Measurements from ENCODE around the gene KLF2.
"Not testable (repeated sequence)": the region's sequence is repeated elsewhere in the genome, so short reads cannot be mapped to it uniquely, and the experiment has no call there.

Gene KLF2

DNA sequence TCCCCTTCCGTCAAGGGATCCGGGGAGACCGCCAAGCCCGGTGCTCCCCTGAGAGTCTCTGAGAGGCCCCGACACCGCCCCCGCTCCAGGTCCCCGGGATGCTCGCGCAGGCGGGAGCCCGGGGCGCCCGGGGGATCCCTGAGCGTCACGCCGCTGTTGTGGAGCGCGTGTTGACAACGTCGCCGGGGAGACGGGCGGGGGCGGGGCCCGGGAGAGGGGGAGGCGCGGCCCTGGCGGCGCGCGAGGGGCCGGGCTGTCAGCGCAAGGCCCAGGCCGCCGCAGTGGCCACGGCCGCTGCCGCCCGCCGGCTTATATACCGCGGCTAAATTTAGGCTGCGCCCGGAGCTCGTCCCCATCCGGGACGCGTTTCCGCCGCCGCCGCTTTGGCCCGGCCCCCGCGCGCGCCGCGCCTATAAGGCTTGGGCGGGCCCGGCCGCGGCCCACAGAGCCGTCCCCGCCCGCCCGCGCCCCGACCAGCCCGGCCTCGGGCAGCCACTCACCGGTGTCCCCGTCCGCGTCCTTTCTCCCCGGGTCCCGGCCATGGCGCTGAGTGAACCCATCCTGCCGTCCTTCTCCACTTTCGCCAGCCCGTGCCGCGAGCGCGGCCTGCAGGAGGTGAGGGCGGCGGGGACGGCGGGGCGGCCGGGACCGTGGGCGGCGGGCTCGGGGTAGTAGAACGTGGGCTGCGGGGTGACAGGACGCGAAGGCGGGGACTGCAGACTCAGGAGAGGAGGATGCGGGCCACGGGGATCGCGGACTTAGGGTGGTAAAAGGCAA is at the start of gene KLF2:
KLF2 (plus strand) TSS at position 443 of the 777 bp plus-strand sequence; CDS start at position 541, 98 bp downstream.
- peak; percentile 98 for DNase-seq (ENCODE audit: low spot score)

DNA sequence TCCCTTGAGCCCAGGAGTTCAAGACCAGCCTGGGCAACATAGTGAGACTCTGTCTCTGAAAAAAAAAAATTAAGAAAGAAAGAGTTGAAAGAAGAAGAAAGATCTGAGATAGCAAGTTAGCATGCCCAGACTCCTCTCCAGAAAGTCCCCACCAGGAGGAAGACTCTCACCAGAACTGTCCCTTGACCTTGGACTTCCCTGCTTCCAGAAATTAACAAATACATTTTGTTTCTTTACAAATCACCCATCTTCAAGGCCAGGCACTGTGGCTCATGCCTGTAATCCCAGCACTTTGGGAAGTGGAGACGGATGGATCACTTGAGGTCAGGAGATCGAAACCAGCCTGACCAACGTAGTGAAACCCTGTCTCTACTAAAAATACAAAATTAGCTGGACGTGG is 44.3 kb upstream of the KLF2 start:
- DNase-seq (ENCODE audit: low spot score): no peak

DNA sequence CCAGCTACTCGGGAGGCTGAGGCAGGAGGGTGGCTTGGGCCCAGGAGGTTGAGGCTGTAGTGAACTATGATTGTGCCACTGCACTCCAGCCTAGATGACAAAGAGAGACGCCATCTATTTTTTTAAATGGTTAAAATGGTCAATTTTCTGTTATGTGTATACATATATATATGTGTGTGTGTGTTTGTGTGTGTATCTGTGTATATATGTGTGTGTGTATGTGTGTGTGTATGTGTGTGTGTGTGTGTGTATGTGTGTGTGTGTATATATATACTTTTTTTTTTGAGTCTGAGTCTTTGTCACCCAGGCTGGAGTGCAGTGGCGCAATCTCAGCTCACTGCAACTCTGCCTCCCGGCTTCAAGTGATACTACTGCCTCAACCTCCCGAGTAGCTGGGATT is 42.9 kb upstream of the KLF2 start:
- DNase-seq (ENCODE audit: low spot score): no peak

DNA sequence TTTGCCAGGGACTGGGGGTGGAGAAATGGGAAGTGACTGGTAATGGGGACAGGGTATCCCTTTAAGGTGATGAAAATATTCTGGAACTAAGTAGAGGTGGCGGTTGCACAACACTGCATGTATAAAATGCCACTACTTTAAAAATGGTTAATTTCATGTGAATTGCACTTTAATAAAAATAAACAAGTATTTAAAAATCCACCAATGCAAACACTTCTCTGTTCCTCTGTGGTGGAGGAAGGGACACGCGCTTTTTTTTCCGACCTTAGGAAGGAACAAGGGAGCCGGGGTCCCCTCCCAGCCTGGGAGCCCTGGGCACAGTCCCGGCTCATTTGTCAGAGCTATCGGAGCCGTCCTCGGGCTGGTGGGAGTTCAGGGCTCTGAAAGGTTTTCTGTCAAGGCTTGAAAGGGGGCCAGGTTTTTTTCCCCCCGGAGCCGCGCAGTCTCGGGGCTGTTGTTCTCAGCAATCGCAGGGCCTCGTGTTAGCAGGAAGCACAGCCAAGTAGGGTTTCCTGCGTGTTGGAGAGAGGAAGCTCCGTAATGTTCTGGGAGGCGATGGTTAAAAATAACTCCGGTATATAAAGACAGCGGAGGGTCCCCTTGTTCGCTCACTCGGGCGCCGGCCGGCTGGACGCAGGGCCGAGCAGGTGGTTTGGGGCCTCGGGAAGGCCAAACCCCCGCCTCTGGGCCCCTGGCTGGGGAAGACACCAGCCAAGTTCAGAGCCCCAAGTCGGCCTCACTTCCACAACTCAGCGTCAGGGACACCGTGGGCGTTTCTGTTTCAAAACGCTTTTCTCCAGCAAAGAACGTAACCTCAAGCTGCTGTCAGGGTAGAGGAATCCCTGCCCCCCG is 41.2 kb upstream of the KLF2 start:
- DNase-seq (ENCODE audit: low spot score): peak; percentile 63

DNA sequence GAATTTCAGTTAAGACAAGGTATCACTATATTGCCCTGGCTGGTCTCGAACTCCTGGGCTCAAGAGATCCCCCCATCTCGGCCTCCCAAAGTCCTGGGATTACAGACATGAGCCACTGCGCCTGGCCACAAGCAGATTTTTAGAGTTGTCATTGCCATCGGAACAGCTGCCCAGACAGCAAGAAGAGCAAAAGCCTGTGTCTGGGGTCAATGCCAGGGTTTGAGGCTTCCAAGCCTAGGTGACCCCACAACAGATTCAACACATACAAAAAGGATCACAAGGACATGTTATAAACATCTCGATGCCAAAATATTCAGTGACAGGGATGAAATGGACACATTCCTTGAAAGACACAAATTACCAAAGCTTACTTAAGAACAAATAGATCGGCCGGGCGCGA is 40.1 kb upstream of the KLF2 start:
- no peak for DNase-seq (ENCODE audit: low spot score)

DNA sequence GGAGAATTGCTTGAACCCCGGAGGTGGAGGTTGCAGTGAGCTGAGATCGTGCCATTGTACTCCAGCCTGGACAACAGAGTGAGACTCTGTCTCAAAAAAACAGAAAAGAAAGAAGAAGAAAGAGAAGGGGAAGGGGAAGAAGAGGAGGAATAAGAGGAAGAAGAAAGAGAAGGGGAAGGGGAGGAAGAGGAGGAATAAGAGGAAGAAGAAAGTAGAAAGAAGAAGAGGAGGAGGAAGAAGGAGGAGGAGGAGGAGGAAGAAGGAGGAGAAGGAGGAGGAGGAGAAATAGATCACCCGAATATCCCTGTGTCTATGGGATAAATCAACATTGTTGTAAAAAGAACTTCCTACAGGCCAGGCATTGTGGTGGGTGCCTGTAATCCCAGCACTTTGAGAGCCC is 39.5 kb upstream of the KLF2 start:
- not testable (repeated sequence) for DNase-seq (ENCODE audit: low spot score)

DNA sequence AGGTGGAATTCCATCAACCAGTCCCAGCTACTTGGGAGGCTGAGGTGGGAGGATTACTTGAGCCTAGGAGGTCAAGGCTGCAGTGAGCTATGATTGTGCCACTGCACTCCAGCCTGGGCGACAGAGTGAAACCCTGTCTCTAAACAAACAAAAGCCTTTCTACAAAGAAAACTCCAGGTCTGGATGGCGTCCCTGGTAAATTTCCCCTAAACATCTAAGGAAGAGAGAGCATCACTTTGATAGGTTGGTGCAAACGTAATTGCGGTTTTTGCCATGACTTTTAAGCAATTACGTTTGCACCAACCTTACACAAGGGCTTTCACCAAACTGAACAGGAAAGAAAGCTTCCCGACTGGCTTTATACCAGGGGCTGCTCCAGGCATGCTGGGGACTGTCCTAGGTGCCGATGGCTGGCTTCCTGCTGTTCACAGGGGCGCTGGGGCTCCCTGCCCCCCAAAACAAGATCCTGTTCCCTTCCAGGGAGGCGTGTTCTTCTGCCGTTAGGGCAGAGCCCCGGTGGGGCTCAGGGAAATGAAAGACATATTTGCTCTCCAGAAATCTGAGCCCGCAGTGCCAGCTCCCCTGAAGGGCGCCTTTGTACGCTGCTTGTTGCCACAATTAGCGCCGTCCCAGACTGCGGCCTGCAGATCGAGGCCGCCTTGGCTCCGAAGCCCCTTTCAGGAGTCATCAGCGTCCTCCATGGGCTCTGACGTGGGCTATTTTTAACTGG is 38.7 kb upstream of the KLF2 start:
- DNase-seq (ENCODE audit: low spot score): no peak

DNA sequence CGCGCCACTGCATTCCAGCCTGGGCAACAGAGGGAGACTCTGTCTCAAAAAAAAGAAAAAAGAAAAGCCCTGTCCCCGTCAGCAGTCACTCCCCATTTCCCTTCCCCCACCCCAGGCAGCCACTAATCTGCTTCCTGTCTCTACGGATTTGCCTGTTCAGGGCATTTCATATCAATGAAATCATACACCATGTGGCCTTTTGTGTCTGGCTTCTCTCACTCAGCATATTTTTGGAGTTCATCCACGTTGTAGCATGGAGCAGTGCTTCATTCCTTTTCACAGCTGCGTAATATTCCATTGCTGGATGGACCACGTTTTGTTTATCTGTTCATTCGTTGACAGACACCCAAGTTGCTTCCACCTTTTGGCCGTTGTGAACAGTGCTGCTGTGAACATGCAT is 36.1 kb upstream of the KLF2 start:
- no peak for DNase-seq (ENCODE audit: low spot score)

DNA sequence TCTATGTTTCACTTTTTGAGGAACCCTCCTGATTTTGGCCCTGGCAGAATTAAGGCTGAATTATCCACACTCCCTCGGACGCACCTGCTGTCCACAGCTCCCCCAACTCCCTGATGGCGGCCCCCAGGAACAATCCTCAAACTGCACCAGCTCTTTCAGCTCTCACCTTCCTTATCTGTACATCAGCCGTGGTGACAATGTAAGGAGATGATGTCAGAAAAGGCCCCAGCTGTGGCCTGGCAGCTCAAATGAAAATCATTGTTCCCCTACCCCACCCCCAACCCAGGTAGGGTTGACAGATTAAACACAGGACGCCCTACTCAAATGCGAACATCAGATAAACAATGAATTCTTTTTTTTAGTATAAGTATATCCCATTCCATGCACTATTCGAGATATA is 35.0 kb upstream of the KLF2 start:
- no peak for DNase-seq (ENCODE audit: low spot score)

DNA sequence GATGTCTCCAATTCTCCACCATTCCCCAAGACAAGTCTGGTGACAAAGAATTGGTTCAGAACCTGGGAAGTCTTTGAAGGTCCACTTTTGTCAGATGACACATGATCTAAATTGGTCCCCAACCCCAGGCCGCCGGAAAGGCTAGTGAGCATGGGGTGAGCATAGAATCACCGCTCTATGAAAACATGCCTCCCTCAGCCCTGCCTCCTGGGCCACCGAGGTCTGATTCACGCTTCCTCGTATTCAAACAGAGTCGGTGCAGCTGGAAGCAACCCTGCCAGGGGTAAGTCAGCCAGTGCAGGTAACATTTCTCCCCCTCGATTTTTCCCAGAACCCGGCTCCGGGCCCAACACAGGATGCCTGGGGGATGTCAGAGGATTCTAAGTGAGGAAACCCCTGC is 33.9 kb upstream of the KLF2 start:
- DNase-seq (ENCODE audit: low spot score): no peak

DNA sequence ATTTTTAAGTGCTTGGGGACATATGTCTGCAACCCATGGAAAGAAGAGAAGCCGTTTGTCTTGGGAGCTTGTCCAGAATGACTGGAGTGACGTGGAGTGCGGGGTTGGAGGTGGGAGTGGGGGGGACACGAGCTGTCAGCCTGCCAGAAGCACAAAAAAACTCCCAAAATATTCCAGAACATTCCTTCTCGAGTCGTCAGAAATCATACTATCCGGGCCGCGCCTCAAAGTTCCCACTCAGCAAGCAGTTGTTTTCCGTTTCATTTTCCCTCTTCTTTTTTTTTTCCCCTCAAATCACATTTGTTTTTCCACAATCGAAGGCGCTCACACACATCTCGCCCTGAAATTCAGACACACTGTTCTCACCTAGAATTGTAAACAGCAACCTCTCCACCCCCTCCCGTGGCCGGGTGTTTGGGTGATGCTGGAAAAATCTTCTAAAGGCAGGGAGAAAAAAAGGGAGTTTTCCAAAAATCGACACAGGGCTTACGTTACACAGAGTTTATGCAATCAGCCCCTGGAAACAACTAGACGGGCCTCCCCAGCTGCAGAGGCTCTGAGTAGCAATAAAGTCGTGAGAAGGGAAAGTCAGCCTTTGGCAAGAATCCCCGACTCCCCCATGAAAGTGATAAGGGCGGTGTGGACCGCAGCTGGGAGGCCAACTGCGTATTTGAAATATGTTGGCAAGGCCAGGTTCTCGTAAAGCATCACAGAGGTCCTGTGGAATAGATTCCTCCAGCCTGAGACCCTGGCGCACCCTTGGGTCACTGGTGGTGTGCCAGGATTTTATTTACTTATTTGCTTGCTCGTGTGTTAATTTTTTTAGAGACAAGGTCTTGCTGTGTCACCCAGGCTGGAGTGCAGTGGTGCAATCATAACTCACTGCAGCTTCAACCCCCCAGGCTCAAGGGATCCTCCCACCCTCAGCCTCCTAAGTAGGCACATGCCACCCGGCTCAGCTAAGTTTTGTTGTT is 31.2 kb upstream of the KLF2 start:
- DNase-seq (ENCODE audit: low spot score): peak; percentile 89

DNA sequence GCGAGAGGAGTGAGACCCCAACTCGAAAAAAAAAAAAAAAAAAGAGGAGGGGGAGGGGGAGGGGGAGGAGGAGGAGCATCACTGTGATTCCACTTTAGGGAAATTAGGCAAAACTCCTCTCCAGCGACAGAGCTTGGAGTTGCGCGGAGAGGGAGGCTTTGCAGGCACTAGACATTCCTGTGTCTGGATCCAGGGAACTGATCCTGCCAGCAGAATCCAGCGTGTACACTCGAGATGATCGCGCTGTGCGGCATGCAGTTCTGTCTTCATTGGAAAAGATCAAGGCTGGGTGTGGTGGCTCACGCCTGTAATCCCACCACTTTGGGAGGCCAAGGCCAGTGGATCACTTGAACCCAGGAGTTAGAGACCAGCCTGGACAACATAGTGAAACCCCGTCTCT is 29.6 kb upstream of the KLF2 start:
- no peak for DNase-seq (ENCODE audit: low spot score)

DNA sequence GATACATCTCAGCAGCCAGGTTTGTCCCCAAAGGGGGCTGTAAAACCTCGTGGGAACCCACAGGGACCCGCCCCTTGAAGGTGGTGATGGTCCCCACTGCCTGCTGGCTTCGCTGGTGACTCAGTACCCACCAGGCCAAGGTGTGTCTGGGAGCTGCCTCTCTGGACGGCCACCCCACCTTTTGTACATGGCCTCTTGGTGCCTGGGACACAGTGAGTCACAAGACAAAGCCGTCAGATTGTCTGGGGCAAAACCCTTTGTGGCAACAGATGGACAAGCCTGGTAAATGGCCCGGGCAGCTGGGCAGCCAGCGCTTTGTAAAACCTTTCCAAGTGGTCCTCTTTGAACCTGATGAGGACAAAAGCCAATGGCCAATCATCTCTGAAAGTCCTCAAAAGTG is 27.9 kb upstream of the KLF2 start:
- no peak for DNase-seq (ENCODE audit: low spot score)

DNA sequence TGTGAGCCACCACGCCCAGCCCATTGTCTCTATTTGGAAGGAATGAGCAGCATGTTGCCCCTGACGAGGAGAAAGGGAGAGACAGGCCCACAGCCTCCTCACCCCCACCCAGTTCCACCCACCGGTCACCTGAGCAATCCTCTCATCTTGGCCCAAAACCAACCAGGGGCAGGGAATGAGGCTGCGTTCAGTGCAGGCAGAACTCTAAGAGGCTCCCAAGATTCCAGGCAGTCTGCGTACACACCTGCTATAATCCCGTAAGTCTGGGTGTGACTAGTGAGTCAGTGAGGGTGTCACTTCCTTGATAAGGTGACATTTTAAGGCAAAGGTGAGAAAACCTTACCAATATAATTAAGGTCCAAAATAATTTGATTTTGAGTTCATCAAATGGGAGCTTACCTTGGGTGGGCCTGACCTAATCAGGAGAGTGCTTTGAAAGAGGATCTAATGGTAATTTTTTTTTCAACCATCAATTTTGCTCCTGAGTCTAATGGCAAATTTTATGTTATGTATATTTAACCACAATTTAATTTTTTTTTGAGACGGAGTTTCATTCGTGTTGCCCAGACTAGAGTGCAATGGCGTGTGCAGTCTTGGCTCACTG is 26.9 kb upstream of the KLF2 start:
- DNase-seq (ENCODE audit: low spot score): no peak

DNA sequence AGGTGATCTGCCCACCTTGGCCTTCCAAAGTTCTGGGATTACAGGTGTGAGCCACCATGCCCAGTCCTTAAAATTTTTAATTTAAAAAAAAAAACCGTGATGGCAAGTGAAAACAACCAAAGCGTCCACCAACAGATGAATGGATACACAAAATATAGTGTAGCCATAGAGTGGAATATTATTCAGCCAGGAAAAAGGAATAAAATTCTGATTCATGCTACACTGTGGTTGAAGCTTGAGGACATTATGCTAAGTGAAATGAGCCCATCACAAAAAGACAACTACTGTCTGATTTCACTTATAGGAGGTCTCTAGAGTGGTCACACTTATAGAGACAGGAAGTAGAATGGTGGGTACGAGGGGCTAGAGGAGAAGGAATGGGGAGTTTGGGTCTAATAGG is 26.3 kb upstream of the KLF2 start:
- no peak for DNase-seq (ENCODE audit: low spot score)

DNA sequence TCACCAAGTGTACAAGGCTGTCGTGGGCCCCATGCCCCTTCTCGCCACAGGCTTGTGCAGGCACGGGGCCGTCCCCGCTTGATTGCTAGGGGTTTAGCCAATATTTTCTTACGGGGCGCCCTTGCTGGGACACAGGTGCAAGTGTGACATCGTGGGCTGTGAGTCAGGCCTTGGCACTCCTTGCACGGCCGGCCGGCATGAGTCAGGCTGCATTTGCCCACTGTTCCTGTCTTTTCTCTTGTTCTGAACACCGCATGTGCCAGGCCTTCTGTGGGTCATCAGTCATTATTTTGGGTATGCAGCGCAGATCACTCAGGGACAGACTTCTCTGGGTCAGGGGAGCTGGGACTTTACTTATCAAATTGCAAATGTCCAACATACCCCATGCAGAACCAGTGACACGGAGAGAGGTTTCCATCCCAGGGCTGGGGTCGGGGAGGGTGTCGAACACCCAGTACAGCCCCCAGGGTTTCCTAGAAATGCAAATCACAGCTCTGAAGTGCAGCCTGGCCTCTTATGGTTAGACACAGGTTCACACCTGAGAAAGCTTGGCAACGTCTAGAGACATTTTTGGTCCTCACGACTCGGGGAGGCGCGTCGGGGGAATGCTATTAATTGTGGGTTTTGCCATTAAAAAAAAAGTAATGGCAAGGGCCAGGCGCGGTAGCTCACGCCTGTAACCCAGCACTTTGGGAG is 22.5 kb upstream of the KLF2 start:
- no peak for DNase-seq (ENCODE audit: low spot score)

DNA sequence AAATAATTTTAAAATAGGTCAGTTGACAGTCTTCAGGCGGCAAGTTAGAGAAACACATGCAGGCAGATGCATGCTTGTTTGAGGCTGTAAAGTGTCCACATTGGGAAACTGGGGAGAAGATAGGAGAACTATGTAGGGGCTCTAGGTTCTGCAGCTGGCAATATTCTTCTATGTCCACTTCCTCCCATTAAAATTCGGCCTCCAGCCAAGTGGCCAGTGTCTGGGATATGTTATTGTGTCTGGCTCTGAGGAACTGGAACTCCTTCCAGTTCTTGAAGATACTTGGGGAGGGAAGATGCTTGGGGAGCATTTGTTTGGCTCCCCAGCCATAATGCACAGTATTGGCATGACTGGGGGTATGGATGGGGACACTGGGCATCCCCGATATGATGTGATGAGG is 20.9 kb upstream of the KLF2 start:
- no peak for DNase-seq (ENCODE audit: low spot score)

DNA sequence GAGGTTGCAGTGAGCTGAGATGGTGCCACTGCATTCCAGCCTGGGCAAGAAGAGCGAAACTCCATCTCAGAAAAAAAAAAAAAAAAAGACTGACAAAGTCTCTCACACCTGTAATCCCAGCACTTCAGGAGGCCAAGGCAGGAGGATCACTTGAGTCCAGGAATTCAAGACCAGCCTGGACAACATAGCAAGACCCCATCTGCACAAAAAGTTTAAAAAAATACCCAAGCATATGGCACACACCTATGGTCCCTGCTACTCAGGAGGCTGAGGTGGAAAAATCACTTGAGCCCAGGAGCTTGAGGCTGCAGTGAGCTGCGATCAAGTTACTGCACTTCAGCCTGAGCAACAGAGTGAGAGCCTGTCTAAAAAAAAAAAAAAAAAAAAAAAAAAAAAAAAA is 20.1 kb upstream of the KLF2 start:
- not testable (repeated sequence) for DNase-seq (ENCODE audit: low spot score)

DNA sequence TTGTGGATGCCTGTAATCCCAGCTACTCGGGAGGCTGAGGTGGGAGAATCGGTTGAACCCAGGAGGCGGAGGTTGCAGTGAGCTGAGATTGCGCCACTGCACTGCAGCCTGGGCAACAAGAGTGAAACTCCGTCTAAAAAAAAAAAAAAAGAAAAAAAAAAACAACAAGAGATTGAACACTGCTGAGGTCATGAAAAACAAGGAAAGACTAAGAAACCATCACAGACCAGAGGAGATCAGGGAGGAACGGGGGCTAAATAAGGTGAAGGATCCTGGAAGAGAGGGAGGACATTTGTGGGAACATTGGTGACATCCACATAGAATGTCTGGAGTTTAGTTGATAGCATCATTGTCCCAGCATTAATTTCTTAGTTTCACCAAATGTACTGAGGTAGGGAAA is 19.6 kb upstream of the KLF2 start:
- not testable (repeated sequence) for DNase-seq (ENCODE audit: low spot score)

DNA sequence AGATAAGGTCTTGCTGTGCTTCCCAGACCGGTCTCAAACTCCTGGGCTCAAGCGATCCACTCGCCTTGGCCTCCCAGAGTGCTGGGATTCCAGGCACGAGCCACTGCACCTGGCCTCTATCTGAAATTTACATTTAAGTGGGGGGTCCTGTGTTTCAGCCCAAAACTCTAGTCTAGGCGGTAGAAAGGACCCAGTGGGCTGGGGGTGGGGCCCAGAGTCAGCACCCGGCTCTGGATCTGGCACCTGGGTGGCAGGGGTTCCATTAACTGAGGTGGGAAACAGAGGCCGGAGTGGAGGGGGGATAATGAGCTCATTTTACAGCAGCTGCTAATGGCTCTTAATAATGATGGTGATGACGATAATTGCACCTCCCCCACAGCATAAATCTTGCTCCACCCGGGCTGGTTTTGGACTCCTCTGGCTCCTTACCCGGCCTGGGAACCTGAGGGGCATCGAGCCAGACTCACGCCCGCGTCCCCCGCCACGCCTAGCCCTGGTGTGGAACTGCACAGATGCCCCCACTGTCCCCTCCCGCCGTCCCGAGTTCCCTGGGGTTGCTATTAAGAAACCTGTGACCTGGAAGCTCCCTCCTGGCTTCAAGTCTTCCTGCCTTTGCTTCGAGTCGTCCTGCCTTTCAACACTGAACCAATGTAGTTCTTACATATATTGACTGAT is 17.8 kb upstream of the KLF2 start:
- DNase-seq (ENCODE audit: low spot score): no peak

All from AG08396 (cell line).